Body of pancreas (tissue), 4 donors: ENCODE results near the gene DOCK3. TPM values are rescaled to one million over a fixed set of nuclear protein-coding genes. Genes with fewer than 3 reads are reported as not detected.
"Not testable (repeated sequence)": the region's sequence is repeated elsewhere in the genome, so short reads cannot be mapped to it uniquely, and the experiment has no call there.

Experiments
- ATAC-seq: fragments of 150-250 bp; one replicate; pipeline ENCODE4 v1.9.1; 2016
- DNase-seq, 4 donors: peaks; one replicate each; pipeline ENCODE4 v3.0.0-alpha.2; 2019
- H3K27ac ChIP-seq, 4 donors: fragments of 200-600 bp; sonication (generic); 1 replicate in 3 of 4; 2 replicates in 1 of 4; pipeline versions ENCODE4 v1.5.1 to v1.6.1; 2016 to 2019; ENCODE audit warnings: mild to moderate bottlenecking in 1 of 4, mixed read lengths in 1 of 4, moderate library complexity in 1 of 4
- H3K27me3 ChIP-seq, 2 donors: fragments of 200-600 bp; sonication (generic); one replicate each; pipeline ENCODE4 v1.6.0; 2016; ENCODE audit warnings: mild to moderate bottlenecking in 1 of 2
- H3K36me3 ChIP-seq, 2 donors: fragments of 200-600 bp; sonication (generic); replicated peaks in 1 of 2; 2 replicates each; pipeline ENCODE4 v1.5.1; 2016; ENCODE audit warnings: low read depth in 2 of 2; ENCODE audit not compliant: insufficient read depth in 1 of 2
- H3K4me1 ChIP-seq: fragments of 200-600 bp; sonication (generic); one replicate; pipeline ENCODE4 v1.6.0; 2016
- H3K4me3 ChIP-seq, 2 donors: fragments of 200-600 bp; sonication (generic); 1 replicate in 1 of 2; 2 replicates in 1 of 2; pipeline ENCODE4 v1.5.1; 2016 to 2019
- H3K9me3 ChIP-seq, 3 donors: fragments of 200-600 bp; sonication (generic); 1 replicate in 2 of 3; 2 replicates in 1 of 3; pipeline ENCODE4 v1.5.1; 2016
- POLR2A ChIP-seq, 3 donors: fragments of 450-650 bp; IDR thresholded peaks; one replicate each; pipeline ENCODE4 v1.6.1; 2016; ENCODE audit warnings: antibody characterized with exemption in 3 of 3, mild to moderate bottlenecking in 2 of 3
- WGBS, 2 donors: methylation state at CpG; one replicate each; pipeline ENCODE4 v1.1.5; 2017; 5-methylcytosine and 5-hydroxymethylcytosine counted together
- intact Hi-C: fragments of 100-400 bp; cut with DNase I; formaldehyde crosslinking; loops from one replicate; pipeline ENCODE4 v1.15.1; 2023
- total RNA-seq, 2 donors: library from RNA; depleted of rRNA; stranded (reverse); fragments of >200 nt; gene quantifications; one replicate each; pipeline ENCODE4 v1.1.0, GENCODE V29; 2016
- TF ChIP-seq, protein P1 (sequence below), 7 experiments: fragments of 450-650 bp in 4 of 7; fragments of 200-600 bp in 3 of 7; sonication (generic) in 3 of 7; IDR thresholded peaks; one replicate each; pipeline ENCODE4 v1.5.1; 2016 to 2019; ENCODE audit warnings: antibody characterized with exemption in 7 of 7

DOCK3 gene
- total RNA-seq, 2 donors from 2014 or later, result 0.52 TPM; not detected in 1

DNA sequence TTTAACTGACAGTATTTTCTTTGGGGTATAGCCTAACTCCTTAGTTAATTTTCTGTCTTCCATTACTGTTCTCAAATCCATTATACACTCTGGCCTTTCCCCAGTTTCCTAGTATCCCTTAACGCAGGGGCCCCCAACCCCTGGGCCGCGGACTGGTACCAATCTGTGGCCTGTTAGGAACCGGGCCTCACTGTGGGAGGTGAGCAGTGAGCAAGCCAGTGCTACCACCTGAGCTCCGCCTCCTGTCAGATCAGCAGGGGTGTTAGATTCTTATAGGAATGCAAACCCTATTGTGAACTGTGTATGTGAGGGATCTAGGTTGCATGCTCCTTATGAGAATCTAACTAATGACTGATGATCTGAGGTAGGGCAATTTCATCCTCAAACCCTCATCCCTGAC, 75.1 kb downstream of the DOCK3 start:
- TF ChIP-seq, protein P1, sequence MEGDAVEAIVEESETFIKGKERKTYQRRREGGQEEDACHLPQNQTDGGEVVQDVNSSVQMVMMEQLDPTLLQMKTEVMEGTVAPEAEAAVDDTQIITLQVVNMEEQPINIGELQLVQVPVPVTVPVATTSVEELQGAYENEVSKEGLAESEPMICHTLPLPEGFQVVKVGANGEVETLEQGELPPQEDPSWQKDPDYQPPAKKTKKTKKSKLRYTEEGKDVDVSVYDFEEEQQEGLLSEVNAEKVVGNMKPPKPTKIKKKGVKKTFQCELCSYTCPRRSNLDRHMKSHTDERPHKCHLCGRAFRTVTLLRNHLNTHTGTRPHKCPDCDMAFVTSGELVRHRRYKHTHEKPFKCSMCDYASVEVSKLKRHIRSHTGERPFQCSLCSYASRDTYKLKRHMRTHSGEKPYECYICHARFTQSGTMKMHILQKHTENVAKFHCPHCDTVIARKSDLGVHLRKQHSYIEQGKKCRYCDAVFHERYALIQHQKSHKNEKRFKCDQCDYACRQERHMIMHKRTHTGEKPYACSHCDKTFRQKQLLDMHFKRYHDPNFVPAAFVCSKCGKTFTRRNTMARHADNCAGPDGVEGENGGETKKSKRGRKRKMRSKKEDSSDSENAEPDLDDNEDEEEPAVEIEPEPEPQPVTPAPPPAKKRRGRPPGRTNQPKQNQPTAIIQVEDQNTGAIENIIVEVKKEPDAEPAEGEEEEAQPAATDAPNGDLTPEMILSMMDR (IDR thresholded peaks at IDR 0.05), result no peak
- TF ChIP-seq POLR2A (IDR thresholded peaks at IDR 0.05), result no peak
- ATAC-seq, result no peak
- no peaks in the 10 kb centered on the region for H3K4me1 ChIP-seq
- no peak overlapping the region for H3K4me3 ChIP-seq
- no peaks in the 10 kb centered on the region for H3K36me3 ChIP-seq
- DNase-seq, result no peak
- no peaks in the 10 kb centered on the region for H3K27me3 ChIP-seq
- H3K9me3 ChIP-seq, result no peaks in the 10 kb centered on the region
- no peak overlapping the region for H3K27ac ChIP-seq
- WGBS, 2 donors, result 55 to 70% methylated on average over 5 of the region's 5 CpGs
- intact Hi-C loops, result no loop called here

DNA sequence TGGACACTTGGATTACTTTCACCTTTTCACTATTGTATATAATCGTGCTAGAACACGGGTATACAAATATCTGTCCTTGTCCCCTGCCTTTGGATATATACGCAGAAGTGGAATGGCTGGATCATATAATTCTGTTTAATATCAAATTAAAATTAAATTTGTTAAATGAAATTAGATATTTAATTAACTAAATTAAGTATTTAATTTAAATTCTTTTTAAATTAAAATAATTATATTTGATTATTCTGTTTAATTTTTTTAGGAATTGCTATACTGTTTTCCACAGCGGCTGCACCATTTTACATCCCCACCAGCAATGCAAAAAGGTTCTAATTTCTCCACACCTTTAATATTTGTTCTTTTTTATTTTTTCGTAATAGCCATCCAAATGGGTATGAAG, 84.3 kb downstream of the DOCK3 start:
- no peak overlapping the region for H3K4me3 ChIP-seq
- DNase-seq (no peak), ATAC-seq (no peak)

DNA sequence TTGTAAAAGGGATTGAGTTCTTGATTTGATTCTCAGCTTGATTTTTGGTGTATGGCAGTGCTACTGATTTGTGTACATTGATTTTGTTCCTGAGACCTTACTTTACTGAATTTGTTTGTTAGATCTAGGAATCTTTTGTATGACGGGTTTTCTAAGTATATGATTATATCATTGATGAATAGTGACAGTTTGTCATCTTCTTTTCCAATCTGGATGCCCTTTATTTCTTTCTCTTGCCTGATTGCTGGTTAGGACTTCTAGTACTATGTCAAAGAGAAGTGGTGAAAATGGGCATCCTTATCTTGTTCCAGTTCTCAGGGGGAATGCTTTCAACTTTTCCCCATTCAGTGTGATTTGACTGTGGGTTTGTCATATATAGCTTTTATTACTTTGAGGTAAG, 103.0 kb downstream of the DOCK3 start:
- intact Hi-C loops, result no loop called here
- DNase-seq (no peak), ATAC-seq (no peak)
- no peaks in the 10 kb centered on the region for H3K27me3 ChIP-seq
- TF ChIP-seq, protein P1 (IDR thresholded peaks at IDR 0.05), result no peak
- no peak for TF ChIP-seq POLR2A (IDR thresholded peaks at IDR 0.05)
- no peak overlapping the region for H3K27ac ChIP-seq
- no peaks in the 10 kb centered on the region for H3K4me1 ChIP-seq
- no peaks in the 10 kb centered on the region for H3K36me3 ChIP-seq
- no peaks in the 10 kb centered on the region for H3K9me3 ChIP-seq
- no peak overlapping the region for H3K4me3 ChIP-seq
- 63 to 90% methylated on average over 1 of the region's 1 CpG for WGBS, 2 donors

More for the DNA sequence above, 84.3 kb downstream of the DOCK3 start:
- 88% methylated on average over 5 of the region's 5 CpGs for WGBS, 2 donors
- intact Hi-C loops, result no loop called here
- no peaks in the 10 kb centered on the region for H3K36me3 ChIP-seq
- no peak for TF ChIP-seq POLR2A (IDR thresholded peaks at IDR 0.05)
- TF ChIP-seq, protein P1 (IDR thresholded peaks at IDR 0.05), result no peak
- no peaks in the 10 kb centered on the region for H3K4me1 ChIP-seq
- H3K27ac ChIP-seq, result no peak overlapping the region
- no peaks in the 10 kb centered on the region for H3K9me3 ChIP-seq
- H3K27me3 ChIP-seq, result no peaks in the 10 kb centered on the region

DNA sequence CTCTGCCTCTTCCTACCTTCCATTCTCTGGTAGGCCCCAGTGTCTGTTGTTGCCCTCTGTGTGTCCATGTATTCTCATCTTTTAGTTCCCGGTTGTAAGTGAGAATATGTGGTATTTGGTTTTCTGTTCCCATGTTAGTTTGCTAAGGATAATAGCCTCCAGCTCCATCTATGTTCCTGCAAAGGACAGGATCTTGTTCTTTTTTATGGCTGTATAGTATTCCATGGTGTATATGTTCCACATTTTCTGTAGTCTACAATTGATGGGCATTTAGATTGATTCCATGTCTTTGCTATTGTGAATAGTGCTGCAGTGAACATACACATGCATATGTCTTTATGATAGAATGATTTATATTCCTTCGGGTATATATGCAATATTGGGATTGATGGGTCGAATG, 107.0 kb downstream of the DOCK3 start:
- H3K36me3 ChIP-seq, DNase-seq, H3K4me3 ChIP-seq, H3K9me3 ChIP-seq, H3K4me1 ChIP-seq, intact Hi-C loops, H3K27me3 ChIP-seq, H3K27ac ChIP-seq, ATAC-seq: not testable (repeated sequence)
- 92 to 99% methylated on average over 3 of the region's 3 CpGs for WGBS, 2 donors

DNA sequence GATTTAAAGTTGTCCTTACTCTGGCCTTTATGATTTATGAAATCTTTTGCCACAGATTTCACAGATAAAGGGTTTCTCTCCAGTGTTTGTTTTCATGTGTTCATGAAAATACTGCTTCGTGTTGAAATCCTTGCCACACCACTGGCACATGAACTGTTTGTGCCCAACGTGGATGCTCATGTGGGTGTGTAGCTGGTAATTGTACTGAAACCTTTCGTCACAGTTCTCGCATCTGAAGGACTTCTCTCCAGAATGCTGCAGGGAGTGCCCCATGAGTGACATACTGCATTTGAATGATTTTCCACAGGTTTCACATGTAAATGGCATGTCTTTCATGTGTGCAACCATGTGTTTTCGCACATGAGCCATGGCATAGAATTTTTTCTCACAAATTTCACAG, 111.9 kb downstream of the DOCK3 start:
- WGBS, 2 donors, result 68 to 85% methylated on average over 5 of the region's 5 CpGs
- TF ChIP-seq, protein P1 (IDR thresholded peaks at IDR 0.05), result no peak
- TF ChIP-seq POLR2A (IDR thresholded peaks at IDR 0.05), result no peak
- H3K27ac ChIP-seq, result no peak overlapping the region

DNA sequence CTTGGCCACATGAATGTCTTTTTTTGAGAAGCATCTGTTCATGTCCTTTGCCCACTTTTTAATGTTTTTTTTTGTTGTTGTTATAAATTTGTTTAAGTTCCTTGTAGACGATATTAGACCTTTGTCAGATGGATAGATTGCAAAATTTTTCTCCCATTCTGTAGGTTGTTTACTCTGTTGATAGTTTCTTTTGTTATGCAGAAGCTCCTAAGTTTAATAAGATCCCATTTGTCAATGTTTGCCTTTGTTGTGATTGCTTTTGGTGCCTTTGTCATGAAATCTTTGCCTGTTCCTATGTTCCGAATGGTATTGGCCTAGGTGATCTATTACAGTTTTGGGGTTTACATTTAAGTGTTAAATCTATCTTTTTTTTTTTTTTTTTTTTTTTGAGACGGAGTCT, 116.2 kb downstream of the DOCK3 start:
- H3K27me3 ChIP-seq, H3K9me3 ChIP-seq, DNase-seq, H3K27ac ChIP-seq, ATAC-seq, H3K4me3 ChIP-seq, H3K36me3 ChIP-seq, H3K4me1 ChIP-seq, intact Hi-C loops: not testable (repeated sequence)
- WGBS, 2 donors, result 76 to 78% methylated on average over 3 of the region's 3 CpGs

More for the DNA sequence above, 111.9 kb downstream of the DOCK3 start:
- no peaks in the 10 kb centered on the region for H3K4me1 ChIP-seq
- no peaks in the 10 kb centered on the region for H3K27me3 ChIP-seq
- no peak for DNase-seq
- intact Hi-C loops, result no loop called here
- peaks cover 0 to 6% (median 0%) of the 10 kb centered on the region in 3 donors for H3K9me3 ChIP-seq
- H3K4me3 ChIP-seq, result no peak overlapping the region
- no peaks in the 10 kb centered on the region for H3K36me3 ChIP-seq
- ATAC-seq, result no peak
